CD4-positive, alpha-beta T cell treated with Interleukin-2 at 100 ng/mL for 4 hours (primary cell): Measurements from ENCODE around the gene N4BP2L1.
A peak's percentile ranks its signal among the peaks of the same experiment; 100 is the strongest.

Experiments
- DNase-seq: peaks from one replicate; pipeline ENCODE4 v3.0.0-alpha.2; 2020; ENCODE audit warnings: low spot score

N4BP2L1 gene

GRCh38 chr13:32427852-32428580 lies at the start of gene N4BP2L1:
Gene N4BP2L1 (minus strand): TSS chr13:32428130. CDS start chr13:32428082, 48 bp downstream.
- DNase-seq: peak; percentile 89

- DNase-seq: no peak
These were observed 49.0 kb upstream of the N4BP2L1 start for GRCh38 chr13:32476892-32477291.

- DNase-seq: no peak
These were observed 48.2 kb upstream of the N4BP2L1 start for GRCh38 chr13:32476021-32476731.

GRCh38 chr13:32474999-32475792 lies 47.3 kb upstream of the N4BP2L1 start:
- no peak for DNase-seq

- no peak for DNase-seq
These were observed 45.7 kb upstream of the N4BP2L1 start for GRCh38 chr13:32473650-32474049.

- no peak for DNase-seq
These were observed 44.3 kb upstream of the N4BP2L1 start for GRCh38 chr13:32472194-32472621.

- DNase-seq: no peak
These were observed 43.4 kb upstream of the N4BP2L1 start for GRCh38 chr13:32471187-32471922.

GRCh38 chr13:32468502-32469142 lies 40.7 kb upstream of the N4BP2L1 start:
- DNase-seq: no peak

- no peak for DNase-seq
These were observed 28.7 kb upstream of the N4BP2L1 start for GRCh38 chr13:32456591-32456990.

GRCh38 chr13:32455594-32455903 lies 27.6 kb upstream of the N4BP2L1 start:
- DNase-seq: no peak

- DNase-seq: no peak
These were observed 27.1 kb upstream of the N4BP2L1 start for GRCh38 chr13:32454886-32455593.

- no peak for DNase-seq
These were observed 26.1 kb upstream of the N4BP2L1 start for GRCh38 chr13:32453981-32454380.

- no peak for DNase-seq
These were observed 21.0 kb upstream of the N4BP2L1 start for GRCh38 chr13:32448972-32449371.

- DNase-seq: no peak
These were observed 20.1 kb upstream of the N4BP2L1 start for GRCh38 chr13:32447894-32448623.

- DNase-seq: no peak
These were observed 19.0 kb upstream of the N4BP2L1 start for GRCh38 chr13:32446773-32447465.

- DNase-seq: no peak
These were observed 18.3 kb upstream of the N4BP2L1 start for GRCh38 chr13:32446220-32446619.

GRCh38 chr13:32445461-32445860 lies 17.5 kb upstream of the N4BP2L1 start:
- DNase-seq: no peak

GRCh38 chr13:32443111-32443510 lies 15.2 kb upstream of the N4BP2L1 start:
- DNase-seq: peak; percentile 54

GRCh38 chr13:32438871-32439270 lies 10.9 kb upstream of the N4BP2L1 start:
- no peak for DNase-seq

GRCh38 chr13:32432856-32433255 lies 4.9 kb upstream of the N4BP2L1 start:
- DNase-seq: no peak
